OCI-LY1 (cell line): Measurements from ENCODE around the gene TMEM220.

Experiments
- EZH2 ChIP-seq: fragments of 200-600 bp; sonication (generic), shearing (Covaris generic); IDR thresholded peaks from 2 replicates; pipeline ENCODE4 v1.8.0; 2017; ENCODE audit warnings: borderline replicate concordance, mixed run types, mild to moderate bottlenecking, antibody characterized with exemption, low read length, moderate library complexity, mixed read lengths
- TF ChIP-seq, protein P1 (sequence below): fragments of 200-600 bp; sonication (generic), shearing (Covaris generic); IDR thresholded peaks from 2 replicates; pipeline ENCODE4 v1.5.1; 2017; ENCODE audit warnings: mild to moderate bottlenecking, antibody characterized with exemption, low read length, moderate library complexity, mixed read lengths

DNA sequence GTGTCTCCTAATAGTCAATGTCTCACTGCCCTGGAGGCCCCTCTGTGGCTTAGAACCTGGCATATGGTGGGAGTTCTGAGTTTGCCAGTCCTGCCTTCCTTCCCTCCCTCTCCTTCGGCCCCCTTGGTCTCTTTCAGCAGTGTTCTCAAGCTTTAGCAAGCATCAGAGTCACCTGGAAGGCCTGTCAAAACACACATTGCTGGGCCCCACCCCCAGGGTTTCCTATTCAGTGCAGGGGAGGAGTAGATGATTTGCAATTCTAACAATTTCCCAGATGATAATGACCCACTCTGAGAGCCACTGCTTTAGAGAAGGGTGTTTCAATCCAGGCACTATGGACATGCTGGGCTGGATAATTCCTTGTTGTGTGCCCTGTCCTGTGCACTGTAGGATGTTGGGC, 26.4 kb upstream of the TMEM220 start:
- TF ChIP-seq, protein P1, sequence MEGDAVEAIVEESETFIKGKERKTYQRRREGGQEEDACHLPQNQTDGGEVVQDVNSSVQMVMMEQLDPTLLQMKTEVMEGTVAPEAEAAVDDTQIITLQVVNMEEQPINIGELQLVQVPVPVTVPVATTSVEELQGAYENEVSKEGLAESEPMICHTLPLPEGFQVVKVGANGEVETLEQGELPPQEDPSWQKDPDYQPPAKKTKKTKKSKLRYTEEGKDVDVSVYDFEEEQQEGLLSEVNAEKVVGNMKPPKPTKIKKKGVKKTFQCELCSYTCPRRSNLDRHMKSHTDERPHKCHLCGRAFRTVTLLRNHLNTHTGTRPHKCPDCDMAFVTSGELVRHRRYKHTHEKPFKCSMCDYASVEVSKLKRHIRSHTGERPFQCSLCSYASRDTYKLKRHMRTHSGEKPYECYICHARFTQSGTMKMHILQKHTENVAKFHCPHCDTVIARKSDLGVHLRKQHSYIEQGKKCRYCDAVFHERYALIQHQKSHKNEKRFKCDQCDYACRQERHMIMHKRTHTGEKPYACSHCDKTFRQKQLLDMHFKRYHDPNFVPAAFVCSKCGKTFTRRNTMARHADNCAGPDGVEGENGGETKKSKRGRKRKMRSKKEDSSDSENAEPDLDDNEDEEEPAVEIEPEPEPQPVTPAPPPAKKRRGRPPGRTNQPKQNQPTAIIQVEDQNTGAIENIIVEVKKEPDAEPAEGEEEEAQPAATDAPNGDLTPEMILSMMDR: no peak
- no peak for TF ChIP-seq EZH2
